ENCODE data around the gene ALOX15B. TPM values are rescaled to one million over a fixed set of nuclear protein-coding genes. Genes with fewer than 3 reads are reported as not detected.

ALOX15B gene
- total RNA-seq, 4 donors from 2014 or later = 13.9 to 116 (median 59.9) TPM

DNA sequence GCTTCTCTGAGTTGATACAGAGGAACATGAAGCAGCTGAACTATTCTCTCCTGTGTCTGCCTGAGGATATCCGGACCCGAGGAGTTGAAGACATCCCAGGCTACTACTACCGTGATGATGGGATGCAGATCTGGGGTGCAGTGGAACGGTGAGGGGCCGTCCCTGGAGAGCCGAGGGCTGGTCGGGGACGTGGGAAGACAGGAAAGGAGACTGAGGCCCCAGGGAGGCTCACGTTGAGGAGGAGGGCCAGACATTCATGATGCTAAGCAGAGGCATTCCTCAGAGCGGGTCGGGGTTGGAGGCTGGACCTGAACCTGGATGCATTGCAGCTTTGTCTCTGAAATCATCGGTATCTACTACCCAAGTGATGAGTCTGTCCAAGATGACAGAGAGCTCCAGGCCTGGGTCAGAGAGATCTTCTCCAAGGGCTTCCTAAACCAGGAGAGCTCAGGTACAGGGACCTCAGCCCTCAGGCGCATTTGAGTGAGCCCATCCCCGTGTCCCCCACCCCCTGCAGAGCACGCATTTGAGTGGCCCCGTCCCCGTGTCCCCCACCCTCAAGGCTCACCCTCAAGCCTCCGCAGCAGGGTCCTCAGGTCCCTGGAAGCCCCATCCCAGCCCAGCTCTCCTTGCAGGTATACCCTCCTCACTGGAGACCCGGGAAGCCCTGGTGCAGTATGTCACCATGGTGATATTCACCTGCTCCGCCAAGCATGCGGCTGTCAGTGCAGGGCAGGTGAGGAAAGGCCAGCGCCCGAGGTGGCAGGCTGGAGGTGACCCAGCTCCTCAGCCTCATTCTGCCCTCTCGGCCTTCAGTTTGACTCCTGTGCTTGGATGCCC lies 8.3 kb downstream of the ALOX15B start:
- WGBS, 2 donors = 81 to 84% methylated on average over 22 of the region's 24 CpGs
- DNase-seq (ENCODE audit: low spot score in 2 of 2) = peak in 1 of 2 donors; percentile 79
- TF ChIP-seq, protein P1, sequence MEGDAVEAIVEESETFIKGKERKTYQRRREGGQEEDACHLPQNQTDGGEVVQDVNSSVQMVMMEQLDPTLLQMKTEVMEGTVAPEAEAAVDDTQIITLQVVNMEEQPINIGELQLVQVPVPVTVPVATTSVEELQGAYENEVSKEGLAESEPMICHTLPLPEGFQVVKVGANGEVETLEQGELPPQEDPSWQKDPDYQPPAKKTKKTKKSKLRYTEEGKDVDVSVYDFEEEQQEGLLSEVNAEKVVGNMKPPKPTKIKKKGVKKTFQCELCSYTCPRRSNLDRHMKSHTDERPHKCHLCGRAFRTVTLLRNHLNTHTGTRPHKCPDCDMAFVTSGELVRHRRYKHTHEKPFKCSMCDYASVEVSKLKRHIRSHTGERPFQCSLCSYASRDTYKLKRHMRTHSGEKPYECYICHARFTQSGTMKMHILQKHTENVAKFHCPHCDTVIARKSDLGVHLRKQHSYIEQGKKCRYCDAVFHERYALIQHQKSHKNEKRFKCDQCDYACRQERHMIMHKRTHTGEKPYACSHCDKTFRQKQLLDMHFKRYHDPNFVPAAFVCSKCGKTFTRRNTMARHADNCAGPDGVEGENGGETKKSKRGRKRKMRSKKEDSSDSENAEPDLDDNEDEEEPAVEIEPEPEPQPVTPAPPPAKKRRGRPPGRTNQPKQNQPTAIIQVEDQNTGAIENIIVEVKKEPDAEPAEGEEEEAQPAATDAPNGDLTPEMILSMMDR (IDR thresholded peaks at IDR 0.05) = no peak
- no peak for TF ChIP-seq POLR2A (IDR thresholded peaks at IDR 0.05)
- no peak overlapping the region for H3K4me3 ChIP-seq (ENCODE audit: low read depth, poor library complexity, severe bottlenecking)
- intact Hi-C loops (cut with DNase I; ENCODE audit: low total_unique reads) = no loop called here

DNA sequence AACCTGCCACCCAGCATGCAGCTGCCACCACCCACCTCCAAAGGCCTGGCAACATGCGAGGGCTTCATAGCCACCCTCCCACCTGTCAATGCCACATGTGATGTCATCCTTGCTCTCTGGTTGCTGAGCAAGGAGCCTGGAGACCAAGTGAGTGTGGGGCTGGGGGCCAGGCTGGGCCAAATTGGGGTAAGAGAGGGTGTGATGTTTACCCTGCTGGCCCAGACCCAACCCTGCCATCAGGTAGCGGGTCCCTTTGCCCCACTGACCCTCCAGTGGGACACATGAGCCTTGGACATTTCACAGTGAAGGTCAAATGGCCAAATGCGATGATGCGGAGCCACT lies 8.9 kb downstream of the ALOX15B start:
- 93% methylated on average over 4 of the region's 4 CpGs for WGBS, 2 donors

DNA sequence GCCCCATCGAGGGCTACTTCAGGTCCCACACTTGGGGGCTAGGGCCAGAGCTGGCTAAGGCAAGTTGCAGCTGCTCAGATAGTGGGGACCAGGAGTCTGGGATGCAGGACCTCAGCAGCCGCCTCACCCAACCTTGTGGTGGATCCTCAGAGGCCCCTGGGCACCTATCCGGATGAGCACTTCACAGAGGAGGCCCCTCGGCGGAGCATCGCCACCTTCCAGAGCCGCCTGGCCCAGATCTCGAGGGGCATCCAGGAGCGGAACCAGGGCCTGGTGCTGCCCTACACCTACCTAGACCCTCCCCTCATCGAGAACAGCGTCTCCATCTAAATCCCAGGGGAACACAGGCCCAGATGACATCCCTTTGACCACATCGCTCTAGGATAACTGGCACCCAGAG lies 9.4 kb downstream of the ALOX15B start:
- WGBS, 2 donors = 94% methylated on average over 8 of the region's 12 CpGs
- TF ChIP-seq, protein P1 (IDR thresholded peaks at IDR 0.05) = no peak
- no peak for TF ChIP-seq POLR2A (IDR thresholded peaks at IDR 0.05)
- no peak overlapping the region for H3K4me3 ChIP-seq (ENCODE audit: low read depth, poor library complexity, severe bottlenecking)
- intact Hi-C loops (cut with DNase I; ENCODE audit: low total_unique reads) = no loop called here
- DNase-seq (ENCODE audit: low spot score in 2 of 2) = peak in 1 of 2 donors; percentile 62

More for the DNA sequence above, 8.9 kb downstream of the ALOX15B start:
- intact Hi-C loops (cut with DNase I; ENCODE audit: low total_unique reads) = no loop called here
- H3K4me3 ChIP-seq (ENCODE audit: low read depth, poor library complexity, severe bottlenecking) = no peak overlapping the region
- DNase-seq (ENCODE audit: low spot score in 2 of 2) = peak in 1 of 2 donors; percentile 76
- TF ChIP-seq, protein P1 (IDR thresholded peaks at IDR 0.05) = no peak
- TF ChIP-seq POLR2A (IDR thresholded peaks at IDR 0.05) = no peak

DNA sequence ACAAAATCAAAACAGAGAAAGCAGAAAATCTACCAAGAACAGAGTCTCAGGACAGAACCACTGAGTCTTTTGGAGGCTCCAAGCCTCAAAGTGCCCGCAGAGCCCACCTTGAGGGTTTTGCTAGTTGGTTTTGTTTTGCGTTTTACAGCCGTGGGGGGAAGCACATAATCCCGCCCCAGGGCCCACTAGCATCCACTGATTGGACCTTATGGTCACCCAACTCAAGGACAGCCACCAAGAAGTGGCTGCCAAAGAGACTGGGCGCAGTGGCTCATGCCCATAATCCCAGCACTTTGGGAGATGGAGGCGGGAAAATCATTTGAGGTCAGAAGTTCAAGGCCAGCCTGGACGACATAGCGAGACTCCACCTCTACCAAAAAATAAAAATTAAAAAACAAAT lies 9.9 kb downstream of the ALOX15B start:
- intact Hi-C loops (cut with DNase I; ENCODE audit: low total_unique reads) = no loop called here
- H3K4me3 ChIP-seq (ENCODE audit: low read depth, poor library complexity, severe bottlenecking) = no peak overlapping the region
- WGBS, 2 donors = 89 to 91% methylated on average over 8 of the region's 8 CpGs
- DNase-seq (ENCODE audit: low spot score in 2 of 2) = peak in 1 of 2 donors; percentile 60
- TF ChIP-seq POLR2A (IDR thresholded peaks at IDR 0.05) = no peak
- TF ChIP-seq, protein P1 (IDR thresholded peaks at IDR 0.05) = no peak

DNA sequence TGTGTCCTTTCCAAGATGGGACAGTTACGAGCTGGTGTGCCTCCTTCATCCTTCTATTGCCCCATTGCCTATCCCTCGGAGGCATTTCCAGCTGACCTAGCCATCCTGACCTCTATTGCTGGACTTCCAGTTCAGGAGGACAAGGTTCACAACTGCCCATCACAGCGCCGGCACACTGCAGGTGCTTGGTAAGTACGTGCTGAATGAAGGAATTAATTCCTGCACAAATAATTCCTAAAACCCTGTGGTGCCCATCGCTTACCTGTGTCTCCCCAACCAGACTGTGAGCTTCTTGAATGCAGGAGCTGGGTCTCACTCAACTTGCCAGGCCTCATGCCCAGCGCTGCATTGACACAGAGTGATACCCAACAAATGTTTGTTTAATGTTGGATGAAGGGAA lies 13.0 kb downstream of the ALOX15B start:
- 80% methylated on average over 7 of the region's 7 CpGs for WGBS, 2 donors
- no peak overlapping the region for H3K4me3 ChIP-seq (ENCODE audit: low read depth, poor library complexity, severe bottlenecking)
- intact Hi-C loops (cut with DNase I; ENCODE audit: low total_unique reads) = no loop called here
- DNase-seq (ENCODE audit: low spot score in 2 of 2) = peak in 1 of 2 donors; percentile 52
- no peak for TF ChIP-seq POLR2A (IDR thresholded peaks at IDR 0.05)
- TF ChIP-seq, protein P1 (IDR thresholded peaks at IDR 0.05) = no peak
